Kidney epithelial cell (primary cell): ENCODE measurements around the gene NUP50. TPM values are rescaled to one million over a fixed set of nuclear protein-coding genes. Genes with fewer than 3 reads are reported as not detected.

Experiments
- DNase-seq: peaks from one replicate; pipeline ENCODE4 v3.0.0-alpha.2; 2010; ENCODE audit warnings: low read depth
- H3K27me3 ChIP-seq: 2 replicates; pipeline ENCODE4 v1.6.0; 2011; ENCODE audit warnings: low read length; ENCODE audit not compliant: control insufficient read depth, insufficient read depth
- H3K36me3 ChIP-seq: 2 replicates; pipeline ENCODE4 v1.5.1; 2011; ENCODE audit warnings: low read length; ENCODE audit not compliant: control insufficient read depth, insufficient read depth
- H3K4me3 ChIP-seq: 2 replicates; pipeline ENCODE4 v1.5.1; 2011; ENCODE audit warnings: low read depth, mild to moderate bottlenecking, control low read depth, low read length
- total RNA-seq: library from RNA; depleted of rRNA; stranded (reverse); fragments of >200 nt; gene quantifications from 2 replicates; pipeline ENCODE4 v1.2.3, GENCODE V29; 2015
- TF ChIP-seq, protein P1 (sequence below): IDR thresholded peaks from 2 replicates; pipeline ENCODE4 v1.5.1; 2011; ENCODE audit warnings: mild to moderate bottlenecking, moderate library complexity, low read length, control low read depth, inconsistent platforms; ENCODE audit not compliant: insufficient read depth, poor library complexity, severe bottlenecking

Gene NUP50
- total RNA-seq, 1 donor from 2014 or later = 63.0 TPM

GRCh38 chr22:45127866-45128265 is 35.9 kb upstream of the NUP50 start:
- TF ChIP-seq, protein P1, sequence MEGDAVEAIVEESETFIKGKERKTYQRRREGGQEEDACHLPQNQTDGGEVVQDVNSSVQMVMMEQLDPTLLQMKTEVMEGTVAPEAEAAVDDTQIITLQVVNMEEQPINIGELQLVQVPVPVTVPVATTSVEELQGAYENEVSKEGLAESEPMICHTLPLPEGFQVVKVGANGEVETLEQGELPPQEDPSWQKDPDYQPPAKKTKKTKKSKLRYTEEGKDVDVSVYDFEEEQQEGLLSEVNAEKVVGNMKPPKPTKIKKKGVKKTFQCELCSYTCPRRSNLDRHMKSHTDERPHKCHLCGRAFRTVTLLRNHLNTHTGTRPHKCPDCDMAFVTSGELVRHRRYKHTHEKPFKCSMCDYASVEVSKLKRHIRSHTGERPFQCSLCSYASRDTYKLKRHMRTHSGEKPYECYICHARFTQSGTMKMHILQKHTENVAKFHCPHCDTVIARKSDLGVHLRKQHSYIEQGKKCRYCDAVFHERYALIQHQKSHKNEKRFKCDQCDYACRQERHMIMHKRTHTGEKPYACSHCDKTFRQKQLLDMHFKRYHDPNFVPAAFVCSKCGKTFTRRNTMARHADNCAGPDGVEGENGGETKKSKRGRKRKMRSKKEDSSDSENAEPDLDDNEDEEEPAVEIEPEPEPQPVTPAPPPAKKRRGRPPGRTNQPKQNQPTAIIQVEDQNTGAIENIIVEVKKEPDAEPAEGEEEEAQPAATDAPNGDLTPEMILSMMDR = no peak
- no peak for DNase-seq
- no peaks in the 10 kb centered on the region for H3K27me3 ChIP-seq
- H3K36me3 ChIP-seq = no peaks in the 10 kb centered on the region
- H3K4me3 ChIP-seq = no peak overlapping the region

DNA sequence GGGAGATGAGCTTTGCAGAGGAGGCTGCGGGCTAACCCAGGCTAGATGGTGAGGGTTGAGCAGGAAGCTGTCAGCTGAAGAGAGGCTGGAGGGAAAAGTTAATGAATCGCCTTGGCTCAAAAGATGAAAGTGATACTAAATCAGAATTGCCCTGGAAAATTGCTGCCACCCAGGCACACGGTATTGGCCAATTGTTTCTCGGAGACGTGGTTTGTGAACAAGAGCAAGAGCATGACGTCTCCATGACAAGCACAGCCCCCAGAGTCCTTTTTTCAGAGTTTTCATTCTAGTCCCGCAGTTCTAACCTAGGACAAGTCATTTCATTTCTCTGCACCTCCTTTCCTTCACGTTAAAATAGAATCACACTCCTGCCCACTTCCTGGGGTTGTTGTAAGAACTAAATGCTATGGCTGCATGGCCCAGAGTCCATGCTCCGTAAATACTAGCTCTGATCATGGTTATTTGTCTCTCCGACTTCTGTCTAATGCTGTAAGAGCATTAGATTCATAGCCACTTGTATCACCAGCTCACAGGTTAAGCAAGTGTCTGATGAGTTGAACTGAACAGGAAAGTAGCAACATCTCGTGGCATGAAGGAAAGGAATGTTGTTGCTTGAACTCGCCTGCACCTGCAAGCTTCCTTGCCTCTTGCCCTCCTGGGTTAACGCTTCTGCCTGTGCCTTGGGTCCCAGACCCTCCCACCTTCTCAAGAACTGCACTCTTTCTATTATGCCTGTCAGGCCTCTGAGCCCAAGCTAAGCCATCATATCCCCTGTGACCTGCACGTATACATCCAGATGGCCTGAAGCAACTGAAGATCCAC is 33.8 kb upstream of the NUP50 start:
- Histone ChIP-seq H3K36me3 (peaks cover 5% of the 10 kb centered on the region), H3K27me3 (no peaks in the 10 kb centered on the region), H3K4me3 (no peak overlapping the region)
- DNase-seq = no peak
- TF ChIP-seq, protein P1 = no peak

GRCh38 chr22:45130891-45131290 is 32.8 kb upstream of the NUP50 start:
- TF ChIP-seq, protein P1 = no peak

GRCh38 chr22:45131749-45132148 is 32.0 kb upstream of the NUP50 start:
- Histone ChIP-seq H3K4me3 (no peak overlapping the region), H3K27me3 (no peaks in the 10 kb centered on the region), H3K36me3 (peaks cover 5% of the 10 kb centered on the region)
- TF ChIP-seq, protein P1 = no peak
- no peak for DNase-seq

More at GRCh38 chr22:45130891-45131290, 32.8 kb upstream of the NUP50 start:
- no peak for DNase-seq
- H3K4me3 ChIP-seq = no peak overlapping the region
- no peaks in the 10 kb centered on the region for H3K27me3 ChIP-seq
- H3K36me3 ChIP-seq = peaks cover 5% of the 10 kb centered on the region

DNA sequence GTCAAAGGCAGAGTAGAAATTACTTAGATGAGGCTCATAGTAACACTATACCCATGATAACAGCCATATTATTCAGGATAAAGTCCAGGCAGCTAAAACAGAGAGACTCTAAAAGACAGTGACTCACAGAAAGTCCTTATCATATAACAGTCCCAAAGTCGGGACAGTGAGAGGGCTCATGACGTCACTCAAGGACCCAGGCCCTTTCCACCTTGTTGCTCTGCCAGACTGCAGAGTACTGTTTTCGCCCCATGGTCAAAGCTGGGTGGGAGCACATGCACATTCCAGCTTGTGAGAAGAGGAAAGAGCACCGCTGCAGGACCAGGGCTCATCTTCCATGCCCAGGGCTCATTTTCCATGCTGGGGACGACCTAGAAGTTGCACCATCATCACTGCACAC is 29.4 kb upstream of the NUP50 start:
- DNase-seq = no peak
- Histone ChIP-seq H3K36me3 (peaks cover 5% of the 10 kb centered on the region), H3K27me3 (no peaks in the 10 kb centered on the region), H3K4me3 (no peak overlapping the region)
- TF ChIP-seq, protein P1 = no peak

- TF ChIP-seq, protein P1 = no peak
- Histone ChIP-seq H3K27me3 (no peaks in the 10 kb centered on the region), H3K36me3 (peaks cover 5% of the 10 kb centered on the region), H3K4me3 (no peak overlapping the region)
- no peak for DNase-seq
Measured at GRCh38 chr22:45136594-45136993, 27.1 kb upstream of the NUP50 start.
